ENCODE data around the gene TAS2R20. TPM values are rescaled to one million over a fixed set of nuclear protein-coding genes. Genes with fewer than 3 reads are reported as not detected.

Gene TAS2R20
- polyA plus RNA-seq, 3 donors from 2014 or later = 0.17 TPM; not detected in 2

Other genes starting within 250 kb of the TAS2R20 start
- not detected for gene TAS2R7, start 195.7 kb downstream of the TAS2R20 start, polyA plus RNA-seq
- gene TAS2R8, start 191.0 kb downstream of the TAS2R20 start, polyA plus RNA-seq = not detected
- gene TAS2R9, start 188.1 kb downstream of the TAS2R20 start, polyA plus RNA-seq = not detected
- gene TAS2R10, start 171.9 kb downstream of the TAS2R20 start, polyA plus RNA-seq = not detected
- 1 to 10 TPM; 1.9 to 4.5 (median 3.5) TPM for gene PRR4, start 148.8 kb downstream of the TAS2R20 start, polyA plus RNA-seq
- gene PRH1, start 114.0 kb downstream of the TAS2R20 start, polyA plus RNA-seq = 10 to 100 TPM in 2 of 3 donors, 1 to 10 TPM in 1; 2.5 to 10.6 (median 10.3) TPM
- not detected for gene TAS2R13, start 88.7 kb downstream of the TAS2R20 start, polyA plus RNA-seq
- not detected for gene PRH2, start 69.1 kb downstream of the TAS2R20 start, polyA plus RNA-seq
- gene TAS2R14, start 59.0 kb downstream of the TAS2R20 start, polyA plus RNA-seq = 1 to 10 TPM in 1 of 3 donors, under 1 TPM in 1, not detected in 1; 0.81 to 1.0 TPM
- not detected for gene TAS2R50, start 11.4 kb downstream of the TAS2R20 start, polyA plus RNA-seq
- gene TAS2R19, start 24.3 kb upstream of the TAS2R20 start, polyA plus RNA-seq = not detected
- gene TAS2R31, start 33.1 kb upstream of the TAS2R20 start, polyA plus RNA-seq = not detected
- gene TAS2R46, start 64.0 kb upstream of the TAS2R20 start, polyA plus RNA-seq = not detected
- gene TAS2R43, start 94.0 kb upstream of the TAS2R20 start, polyA plus RNA-seq = not detected
- gene TAS2R30, start 136.3 kb upstream of the TAS2R20 start, polyA plus RNA-seq = not detected
- 10 to 100 TPM in 2 of 3 donors, 1 to 10 TPM in 1; 8.8 to 12.9 (median 12.8) TPM for gene SMIM10L1, start 172.9 kb upstream of the TAS2R20 start, polyA plus RNA-seq
- not detected for gene TAS2R42, start 188.6 kb upstream of the TAS2R20 start, polyA plus RNA-seq